GM12891 (cell line): ENCODE results near the gene ENG.

Experiments
- PAX5 ChIP-seq: IDR thresholded peaks from 2 replicates; pipeline ENCODE4 v1.6.1; 2011; ENCODE audit warnings: low read length, moderate library complexity, mild to moderate bottlenecking; ENCODE audit not compliant: insufficient read depth, severe bottlenecking
- POLR2A ChIP-seq: IDR thresholded peaks from 2 replicates; pipeline ENCODE4 v1.6.1; 2011; ENCODE audit warnings: low read depth, low read length, control low read depth
- POLR2AphosphoS5 ChIP-seq: IDR thresholded peaks from 2 replicates; pipeline ENCODE4 v1.6.1; 2011; ENCODE audit warnings: low read depth, low read length, control low read depth
- TAF1 ChIP-seq: IDR thresholded peaks from 2 replicates; pipeline ENCODE4 v1.6.1; 2011; ENCODE audit warnings: low read depth, low read length, control low read depth

DNA sequence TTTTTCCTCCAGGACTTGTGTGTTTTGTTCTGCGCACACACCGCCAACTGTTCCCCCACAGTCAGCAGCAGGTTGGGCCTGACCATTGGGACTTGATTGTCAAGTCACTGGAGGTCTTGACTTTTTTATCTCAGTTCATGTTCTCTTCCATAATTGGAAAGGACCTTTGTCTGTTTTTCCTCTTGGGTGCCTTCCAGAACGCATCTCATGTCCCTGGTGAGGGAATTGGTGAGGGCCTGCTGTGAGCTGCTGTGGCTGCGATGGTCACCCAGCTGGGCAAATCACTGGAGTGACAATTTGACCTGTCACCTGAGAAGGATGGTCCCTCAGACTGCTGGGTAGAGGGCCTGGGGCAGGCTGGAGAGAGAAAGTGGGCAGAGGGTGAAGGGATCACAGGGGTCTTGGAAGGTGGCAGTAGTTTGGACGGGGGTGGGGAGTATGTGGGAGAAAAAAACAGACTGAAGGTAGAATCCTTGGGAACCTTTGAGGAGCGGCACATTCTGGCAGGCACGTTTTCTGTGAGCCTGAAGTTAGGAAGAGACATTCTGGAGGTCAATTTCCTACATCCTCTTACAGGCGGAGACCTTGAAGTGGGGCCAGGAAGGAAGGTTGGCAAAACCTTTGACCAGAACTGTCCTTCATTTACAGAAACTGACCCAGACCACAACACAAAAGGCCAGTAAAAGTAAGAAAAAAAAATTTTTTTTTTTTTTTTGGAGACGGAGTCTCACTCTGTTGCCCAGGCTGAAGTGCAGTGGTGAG lies 64.2 kb downstream of the ENG start:
- no peak for TF ChIP-seq POLR2A
- no peak for TF ChIP-seq POLR2AphosphoS5
- no peak for TF ChIP-seq PAX5
- TF ChIP-seq TAF1, result no peak
